NT2/D1 (cell line): ENCODE data around the gene TENM4.

Experiments
- DNase-seq: peaks from one replicate; pipeline ENCODE4 v3.0.0-alpha.2; 2011; ENCODE audit warnings: low read depth, low spot score
- H3K27me3 ChIP-seq: 2 replicates; pipeline ENCODE4 v1.6.0; 2011; ENCODE audit warnings: mild to moderate bottlenecking; ENCODE audit not compliant: insufficient read length, insufficient read depth
- H3K36me3 ChIP-seq: 2 replicates; pipeline ENCODE4 v1.6.1; 2011; ENCODE audit warnings: mild to moderate bottlenecking, low read length, mixed read lengths; ENCODE audit not compliant: insufficient read depth, insufficient read length
- H3K4me1 ChIP-seq: 2 replicates; pipeline ENCODE4 v1.5.1; 2011; ENCODE audit not compliant: insufficient read depth, insufficient read length
- H3K4me3 ChIP-seq: 2 replicates; pipeline ENCODE4 v1.5.1; 2011; ENCODE audit warnings: low read depth; ENCODE audit not compliant: insufficient read length
- H3K9ac ChIP-seq: 2 replicates; pipeline ENCODE4 v1.6.0; 2011; ENCODE audit warnings: low read depth; ENCODE audit not compliant: insufficient read length
- H3K9me3 ChIP-seq: 2 replicates; pipeline ENCODE4 v1.5.1; 2011; ENCODE audit warnings: mild to moderate bottlenecking, low read length; ENCODE audit not compliant: insufficient read depth
- SUZ12 ChIP-seq: IDR thresholded peaks from 2 replicates; pipeline ENCODE4 v1.6.1; 2011; ENCODE audit not compliant: insufficient read length, insufficient read depth; ENCODE audit errors: extremely low read depth
- YY1 ChIP-seq: IDR thresholded peaks from 2 replicates; pipeline ENCODE4 v1.6.1; 2011; ENCODE audit not compliant: insufficient read length, insufficient read depth
- ZNF274 ChIP-seq: IDR thresholded peaks from 2 replicates; pipeline ENCODE4 v1.6.1; 2011; ENCODE audit warnings: mild to moderate bottlenecking, low read depth, low read length

TENM4 gene

DNA sequence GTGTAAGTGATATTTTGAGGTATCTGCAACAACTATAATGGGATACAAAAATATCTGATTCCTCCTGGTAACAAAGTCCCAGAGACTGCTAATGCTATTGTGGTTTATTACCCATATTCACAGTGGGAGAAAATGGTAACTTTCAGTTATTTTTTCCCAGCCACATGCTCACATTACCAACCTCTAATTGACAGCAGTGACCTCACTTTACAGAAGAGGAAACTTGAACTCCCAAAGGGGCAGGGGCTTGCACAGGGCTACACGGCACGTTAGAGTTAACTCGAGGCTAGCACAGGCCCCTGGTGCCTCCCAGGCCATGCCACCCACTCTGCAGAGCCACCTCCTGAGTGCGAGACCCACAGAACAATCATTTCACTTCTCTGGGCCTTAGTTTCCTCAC is 132.4 kb downstream of the TENM4 start:
- Histone ChIP-seq H3K36me3 (peaks cover 5% of the 10 kb centered on the region), H3K4me1 (no peaks in the 10 kb centered on the region), H3K9ac (no peak overlapping the region), H3K9me3 (no peaks in the 10 kb centered on the region), H3K27me3 (no peaks in the 10 kb centered on the region), H3K4me3 (no peak overlapping the region)
- TF ChIP-seq SUZ12 (no peak), YY1 (no peak), ZNF274 (no peak)
- DNase-seq, result no peak

DNA sequence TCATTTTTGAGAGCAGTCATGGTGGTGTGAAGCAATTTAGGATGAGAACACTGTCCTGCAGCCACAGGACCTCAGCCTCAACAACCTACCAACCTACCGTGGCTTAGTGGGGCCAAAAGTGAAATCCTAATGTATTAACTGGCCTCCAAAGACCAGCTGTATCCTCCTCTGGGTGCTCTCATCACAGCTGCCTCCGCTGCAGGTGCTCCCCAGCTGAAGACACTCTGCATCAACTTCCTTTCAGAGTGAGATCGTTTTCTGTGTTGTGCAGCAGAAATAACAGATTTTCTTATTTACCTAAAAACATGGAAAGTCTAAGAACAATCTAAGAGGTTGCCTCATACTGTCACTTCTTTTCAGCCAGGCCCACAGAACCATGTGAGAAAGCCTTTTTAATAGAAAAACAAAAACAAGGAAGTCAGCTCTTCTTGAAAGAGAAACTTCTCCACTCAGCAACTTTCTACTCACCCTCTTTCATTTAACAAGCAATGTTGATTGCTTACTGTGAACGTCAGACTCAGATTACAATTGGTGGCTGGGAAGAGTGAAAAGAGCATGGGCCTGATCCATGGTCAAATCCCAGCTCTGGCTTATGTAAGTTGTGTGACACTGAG is 136.1 kb downstream of the TENM4 start:
- DNase-seq, result no peak
- no peaks in the 10 kb centered on the region for H3K4me1 ChIP-seq
- no peaks in the 10 kb centered on the region for H3K27me3 ChIP-seq
- H3K9me3 ChIP-seq, result no peaks in the 10 kb centered on the region
- TF ChIP-seq ZNF274, result no peak
- TF ChIP-seq SUZ12, result no peak
- TF ChIP-seq YY1, result no peak
- H3K4me3 ChIP-seq, result no peak overlapping the region
- H3K36me3 ChIP-seq, result peaks cover 5% of the 10 kb centered on the region
- H3K9ac ChIP-seq, result no peak overlapping the region

- Histone ChIP-seq H3K27me3 (no peaks in the 10 kb centered on the region), H3K4me3 (no peak overlapping the region), H3K4me1 (peaks cover 4% of the 10 kb centered on the region), H3K9me3 (no peaks in the 10 kb centered on the region), H3K9ac (no peak overlapping the region), H3K36me3 (peaks cover 4% of the 10 kb centered on the region)
- DNase-seq, result no peak
- no peak for TF ChIP-seq YY1
- no peak for TF ChIP-seq ZNF274
- TF ChIP-seq SUZ12, result no peak
Measured at GRCh38 chr11:79296141-79296540, 144.7 kb downstream of the TENM4 start.

DNA sequence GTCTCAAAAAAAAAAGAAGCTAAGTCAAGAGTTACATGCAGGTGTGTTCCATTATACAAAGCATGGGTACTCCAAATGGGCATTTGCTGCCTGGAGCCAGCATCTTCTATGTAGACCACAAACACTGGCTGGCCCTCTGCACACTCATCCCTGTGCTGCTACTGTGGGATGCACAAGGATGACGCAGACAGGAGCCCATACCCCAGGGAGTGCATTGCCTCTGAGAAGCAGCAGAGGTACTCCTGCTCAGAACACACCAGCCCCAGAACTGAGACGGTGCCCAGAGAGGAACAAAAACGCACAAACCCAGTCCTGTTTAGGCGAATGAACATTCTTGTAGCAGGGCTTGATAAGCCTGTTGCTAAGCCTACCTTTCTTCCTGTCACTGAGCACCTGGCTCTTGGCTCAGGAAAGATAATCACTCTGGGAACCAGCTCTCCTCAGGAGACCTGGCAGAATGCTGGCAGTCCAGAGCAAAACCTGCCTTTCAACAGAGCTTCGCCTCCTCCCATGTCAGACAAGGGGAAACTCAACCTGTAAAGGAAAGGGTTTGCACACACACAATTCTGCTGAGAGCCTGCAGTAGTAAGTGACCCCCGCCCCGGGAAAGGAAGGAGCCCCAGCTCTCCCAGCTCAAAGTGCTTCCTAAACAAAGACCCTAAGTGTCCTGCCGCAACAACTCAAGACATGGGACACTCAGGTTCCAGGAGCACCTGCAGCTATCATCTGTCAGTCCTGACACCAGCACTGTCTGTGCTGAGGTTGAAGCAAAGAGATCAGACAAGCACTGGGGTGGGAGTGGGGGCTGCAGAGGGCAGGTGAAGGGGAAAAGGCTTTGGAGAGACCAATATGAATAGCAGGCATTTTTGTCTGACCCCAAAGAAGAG is 145.7 kb downstream of the TENM4 start:
- H3K4me1 ChIP-seq, result peaks cover 4% of the 10 kb centered on the region
- H3K9ac ChIP-seq, result no peak overlapping the region
- H3K9me3 ChIP-seq, result no peaks in the 10 kb centered on the region
- DNase-seq, result no peak
- H3K36me3 ChIP-seq, result peaks cover 4% of the 10 kb centered on the region
- H3K27me3 ChIP-seq, result no peaks in the 10 kb centered on the region
- H3K4me3 ChIP-seq, result no peak overlapping the region
- TF ChIP-seq ZNF274 (no peak), YY1 (no peak), SUZ12 (no peak)

DNA sequence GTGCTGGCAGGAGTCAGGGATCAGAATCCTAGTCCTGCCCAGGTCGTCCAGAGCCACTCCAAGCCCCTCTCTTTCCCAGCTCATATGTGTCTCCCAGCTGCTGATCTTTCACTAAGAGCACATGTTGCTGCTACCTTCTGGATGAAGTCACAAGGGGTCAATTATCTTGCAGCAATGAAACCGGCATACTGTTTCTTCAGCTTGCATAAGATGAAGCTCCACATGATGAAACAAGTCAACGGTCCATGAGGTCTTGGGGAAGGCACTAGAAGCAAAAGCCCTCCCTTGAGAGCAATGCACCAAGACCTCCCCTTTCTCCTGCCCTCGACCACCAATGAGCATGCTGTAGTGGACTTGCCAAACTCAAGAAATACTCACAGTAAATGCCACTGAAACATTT is 148.9 kb downstream of the TENM4 start:
- Histone ChIP-seq H3K9ac (no peak overlapping the region), H3K27me3 (no peaks in the 10 kb centered on the region), H3K9me3 (no peaks in the 10 kb centered on the region), H3K4me1 (peaks cover 3% of the 10 kb centered on the region), H3K4me3 (no peak overlapping the region), H3K36me3 (peaks cover 8% of the 10 kb centered on the region)
- no peak for DNase-seq
- TF ChIP-seq ZNF274 (no peak), SUZ12 (no peak), YY1 (no peak)

GRCh38 chr11:79290761-79291160 is 150.1 kb downstream of the TENM4 start:
- Histone ChIP-seq H3K4me1 (peaks cover 2% of the 10 kb centered on the region), H3K27me3 (no peaks in the 10 kb centered on the region), H3K9me3 (no peaks in the 10 kb centered on the region), H3K9ac (no peak overlapping the region), H3K4me3 (no peak overlapping the region), H3K36me3 (peaks cover 8% of the 10 kb centered on the region)
- TF ChIP-seq SUZ12 (no peak), YY1 (no peak), ZNF274 (no peak)
- DNase-seq, result no peak

DNA sequence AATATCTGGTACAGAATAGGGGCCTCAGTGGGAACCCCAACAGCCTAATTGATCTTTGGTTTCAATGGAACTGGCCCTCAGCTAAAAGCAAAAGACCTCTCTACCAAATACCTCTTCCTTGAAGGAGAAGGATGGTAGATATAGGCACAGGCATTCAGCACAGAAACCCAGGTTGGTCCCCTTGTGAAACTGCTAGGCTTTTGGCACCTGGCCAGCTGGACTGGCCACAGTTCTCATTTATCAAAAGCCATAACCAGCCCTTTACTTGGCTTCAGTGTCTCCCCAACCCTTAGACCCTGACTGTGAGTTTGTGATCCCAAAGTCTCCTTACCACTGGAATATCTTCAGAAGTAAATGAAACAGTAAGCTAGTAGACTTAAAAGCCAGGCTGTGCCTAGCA is 152.9 kb downstream of the TENM4 start:
- no peak overlapping the region for H3K4me3 ChIP-seq
- H3K36me3 ChIP-seq, result peaks cover 4% of the 10 kb centered on the region
- no peak overlapping the region for H3K9ac ChIP-seq
- H3K27me3 ChIP-seq, result no peaks in the 10 kb centered on the region
- DNase-seq, result no peak
- H3K9me3 ChIP-seq, result peaks cover 8% of the 10 kb centered on the region
- TF ChIP-seq SUZ12, result no peak
- no peak for TF ChIP-seq ZNF274
- no peak for TF ChIP-seq YY1
- H3K4me1 ChIP-seq, result no peaks in the 10 kb centered on the region

DNA sequence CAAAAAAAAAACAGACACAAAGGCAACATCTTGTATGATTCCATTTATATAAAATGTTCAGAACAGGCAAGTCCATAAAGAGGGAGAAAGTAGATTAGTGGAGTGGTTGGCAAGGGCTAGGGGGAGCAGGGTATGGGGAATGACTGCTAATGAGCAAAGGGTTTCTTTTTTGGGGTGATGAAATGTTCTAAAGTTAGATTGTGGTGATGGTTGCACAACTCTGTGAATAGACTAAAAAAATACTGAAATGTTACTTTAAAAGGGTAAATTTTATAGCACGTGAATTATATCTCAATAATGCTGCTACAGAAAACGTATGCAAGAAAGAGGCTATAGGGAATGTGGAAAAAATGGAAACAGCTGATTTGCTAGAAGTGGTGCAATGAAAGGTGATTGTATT is 155.1 kb downstream of the TENM4 start:
- H3K36me3 ChIP-seq, result peaks cover 4% of the 10 kb centered on the region
- TF ChIP-seq YY1 (no peak), ZNF274 (no peak), SUZ12 (no peak)
- no peaks in the 10 kb centered on the region for H3K4me1 ChIP-seq
- no peak overlapping the region for H3K4me3 ChIP-seq
- H3K9me3 ChIP-seq, result peaks cover 8% of the 10 kb centered on the region
- no peak overlapping the region for H3K9ac ChIP-seq
- H3K27me3 ChIP-seq, result no peaks in the 10 kb centered on the region
- no peak for DNase-seq
